GM21786 (cell line): ENCODE results near the gene MRPL28.
"Not testable (repeated sequence)": the region's sequence is repeated elsewhere in the genome, so short reads cannot be mapped to it uniquely, and the experiment has no call there.

Experiments used
- ATAC-seq: cut with Tn5 transposase; IDR thresholded peaks from one replicate; pipeline ENCODE4 v1.9.1; 2021; ENCODE audit not compliant: unreplicated experiment

The MRPL28 gene

DNA sequence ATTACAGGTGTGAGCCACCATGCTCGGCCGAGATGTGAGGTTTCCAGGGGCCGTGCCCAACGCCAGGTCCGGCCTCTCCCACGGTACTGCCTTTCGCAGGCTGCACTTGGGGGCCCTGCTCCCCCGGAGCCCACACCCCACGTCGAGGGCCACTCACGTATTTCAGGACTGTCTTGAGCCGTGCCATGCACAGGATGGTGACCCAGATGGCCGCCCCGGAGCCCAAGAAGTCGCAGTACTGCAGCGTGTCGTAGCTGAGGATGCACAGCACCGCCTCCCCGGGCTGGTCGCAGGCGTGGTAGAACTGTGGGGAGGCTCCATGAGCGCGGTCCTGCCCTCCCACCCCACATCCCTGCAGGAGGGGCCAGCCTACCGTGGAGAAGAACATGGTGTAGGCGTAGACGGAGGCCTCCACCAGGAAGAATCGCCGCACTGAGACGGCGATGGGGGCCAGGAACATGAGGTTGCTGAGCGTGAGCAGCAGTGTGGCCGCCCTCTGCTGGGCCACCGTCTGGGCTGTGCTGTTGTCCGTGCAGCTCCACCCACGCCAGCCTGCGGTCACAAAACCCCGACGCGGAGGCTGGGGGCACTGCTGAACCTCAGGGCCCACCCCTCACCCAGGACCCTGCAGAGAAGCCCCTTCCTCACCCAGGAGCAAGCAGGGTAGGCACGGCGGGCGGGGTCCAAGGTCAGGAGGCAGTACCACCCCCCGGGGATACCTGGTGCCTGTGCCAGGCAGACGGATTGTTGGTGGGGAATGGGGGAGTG lies 3.7 kb upstream of the MRPL28 start:
- no peak for ATAC-seq

DNA sequence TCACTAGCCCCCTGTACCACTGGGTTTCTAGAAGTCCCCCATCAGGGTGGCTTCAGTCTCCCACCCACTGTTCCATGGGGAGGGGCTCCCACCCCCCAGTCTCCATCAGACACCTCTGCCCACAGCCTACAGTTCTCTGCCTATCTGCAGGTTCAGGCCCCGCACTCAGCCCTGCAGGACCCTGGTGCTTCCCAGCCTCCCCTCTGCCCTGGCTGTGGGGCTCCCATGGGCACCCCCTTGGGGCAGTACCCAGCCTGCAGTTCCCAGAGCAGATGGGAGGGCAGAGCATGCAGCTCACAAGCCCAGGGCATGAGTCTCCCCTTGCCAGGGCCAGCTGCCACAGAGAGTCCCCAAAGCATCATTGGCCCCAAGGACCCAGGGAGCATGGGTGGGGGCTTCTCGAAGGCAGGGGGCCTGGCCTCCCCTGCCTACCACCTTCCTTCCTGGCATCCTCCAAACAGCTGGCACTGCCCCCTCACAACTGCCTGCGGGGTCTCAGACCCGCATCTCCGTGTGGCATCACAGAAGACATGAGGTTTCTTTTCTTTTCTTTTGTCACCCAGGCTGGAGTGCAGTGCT lies 2.8 kb upstream of the MRPL28 start:
- ATAC-seq: no peak

DNA sequence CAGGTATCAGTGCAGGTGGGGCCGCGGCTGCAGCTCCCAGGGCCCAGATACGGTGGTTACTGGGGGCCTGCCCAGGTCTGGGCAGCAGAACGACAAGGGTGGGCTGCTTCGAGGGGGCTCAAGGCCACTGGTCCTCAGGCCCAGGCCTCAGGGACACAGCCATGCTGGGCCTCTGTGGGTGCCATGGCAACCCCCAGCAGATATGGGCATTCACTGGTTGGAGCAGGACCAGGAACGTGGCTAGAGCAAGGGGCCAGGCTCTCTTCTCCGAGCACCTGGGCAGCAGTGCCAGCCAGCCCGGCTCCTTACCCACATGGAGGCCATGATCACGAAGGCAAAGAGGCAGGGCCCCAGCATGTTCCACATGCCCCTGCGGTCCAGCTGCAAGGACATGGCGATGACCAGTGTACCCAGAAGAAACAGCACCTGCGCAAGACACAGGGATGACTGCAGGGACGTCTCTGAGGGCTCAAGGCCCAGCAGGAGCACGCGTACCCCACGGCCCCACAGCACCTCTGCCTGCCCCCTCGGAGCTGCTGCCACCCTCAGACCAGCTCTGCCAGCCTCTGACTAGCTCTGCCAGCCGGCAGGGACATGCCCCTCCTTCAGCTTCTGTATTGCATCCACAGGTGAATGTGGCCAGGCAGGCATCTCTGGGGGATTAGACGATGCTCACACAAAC lies 2.1 kb upstream of the MRPL28 start:
- no peak for ATAC-seq

DNA sequence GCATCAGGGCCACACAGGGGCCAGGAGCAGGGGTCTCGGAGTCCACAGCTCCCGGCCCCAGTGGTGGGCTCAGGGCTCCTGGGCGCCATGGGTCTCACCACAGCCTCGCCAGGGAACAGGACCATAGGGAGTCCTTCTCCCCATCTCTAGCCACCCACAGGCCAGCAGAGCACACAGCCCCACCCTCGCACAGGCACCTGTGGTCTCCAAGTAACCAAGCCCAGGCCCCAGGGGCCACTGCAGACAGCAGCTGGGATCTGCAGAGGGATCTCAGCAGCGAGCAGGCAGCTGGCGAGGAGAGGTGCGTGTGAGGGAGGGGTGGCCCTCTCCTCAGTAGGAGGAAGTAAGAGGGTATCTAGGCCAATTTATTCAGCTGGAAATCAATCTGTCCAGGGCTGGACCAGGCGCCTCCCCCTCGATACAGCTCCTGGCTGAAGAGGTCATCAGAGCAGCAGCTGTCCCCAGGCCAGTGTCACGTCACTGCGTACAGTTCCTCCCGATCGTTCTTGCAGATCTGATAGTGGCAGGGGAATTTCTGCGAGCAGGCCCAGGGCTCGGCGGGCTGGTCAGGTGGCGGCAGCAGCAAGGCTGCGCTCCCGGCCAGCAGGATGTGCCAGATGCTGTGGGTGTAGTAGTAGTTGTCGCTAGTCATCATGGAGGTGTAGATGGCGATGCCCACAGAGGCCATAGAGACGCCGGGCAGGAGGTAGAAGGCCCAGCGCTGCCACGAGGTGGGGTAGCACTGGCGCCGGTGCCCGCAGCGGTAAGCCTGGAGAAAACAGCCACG lies 1.4 kb upstream of the MRPL28 start:
- ATAC-seq: no peak

DNA sequence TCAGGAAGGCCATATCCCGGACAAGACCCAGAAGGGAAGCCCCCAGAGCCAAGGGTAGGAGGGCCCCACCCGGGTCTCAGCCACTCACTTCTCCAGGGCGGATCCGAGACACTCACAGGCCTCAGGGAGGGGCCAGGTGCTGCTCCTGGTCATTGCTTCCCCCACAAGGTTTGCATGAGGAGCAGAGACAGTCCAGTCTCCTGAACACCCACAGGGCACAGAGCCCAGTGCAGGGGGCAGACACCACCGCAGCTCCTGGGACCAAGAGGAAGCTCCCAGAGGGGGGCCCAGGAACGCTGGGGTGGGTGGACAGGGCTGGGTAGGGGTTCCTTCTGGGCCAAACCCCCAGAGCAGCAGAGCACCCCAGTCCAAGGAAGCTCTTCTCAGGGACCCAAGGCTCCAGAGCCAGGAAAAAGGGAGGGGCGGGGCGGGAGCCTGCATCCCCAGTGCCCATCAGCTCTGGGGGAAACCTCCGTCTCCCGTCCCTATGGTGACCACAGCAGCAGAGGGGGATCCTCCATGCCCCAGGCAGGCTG lies 709 bp upstream of the MRPL28 start:
- no peak for ATAC-seq

- no peak for ATAC-seq
Measured at GRCh38 chr16:369866-370436, 387 bp downstream of the MRPL28 start.

GRCh38 chr16:369275-369865 lies 968 bp downstream of the MRPL28 start:
- ATAC-seq: no peak

- ATAC-seq: no peak
Measured at GRCh38 chr16:368388-369158, 1.8 kb downstream of the MRPL28 start.

GRCh38 chr16:367333-367903 lies 2.9 kb downstream of the MRPL28 start:
- no peak for ATAC-seq

DNA sequence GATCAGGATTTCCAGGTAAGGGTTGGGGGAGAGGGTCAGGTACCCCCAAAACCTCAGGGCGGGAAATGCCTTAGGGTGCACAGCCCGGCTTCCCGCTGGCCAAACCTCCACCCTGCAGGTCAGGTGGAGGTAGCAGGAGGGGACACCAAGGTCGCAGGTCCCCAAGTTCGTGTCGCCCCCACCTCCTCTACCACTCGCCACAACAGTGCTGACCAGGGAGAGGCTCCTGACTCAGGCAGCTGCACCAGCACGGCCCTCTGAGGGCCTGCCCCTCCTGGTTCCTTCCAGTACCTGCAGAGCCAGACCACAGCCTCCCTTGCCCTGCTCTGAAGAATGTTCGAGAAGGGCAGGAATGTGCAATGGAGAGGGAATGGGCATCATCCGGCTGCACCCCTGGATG lies 3.9 kb downstream of the MRPL28 start:
- ATAC-seq: no peak

- no peak for ATAC-seq
Measured at GRCh38 chr16:364595-365491, 5.5 kb downstream of the MRPL28 start.

GRCh38 chr16:363766-364490 lies 6.4 kb downstream of the MRPL28 start:
- ATAC-seq: no peak

DNA sequence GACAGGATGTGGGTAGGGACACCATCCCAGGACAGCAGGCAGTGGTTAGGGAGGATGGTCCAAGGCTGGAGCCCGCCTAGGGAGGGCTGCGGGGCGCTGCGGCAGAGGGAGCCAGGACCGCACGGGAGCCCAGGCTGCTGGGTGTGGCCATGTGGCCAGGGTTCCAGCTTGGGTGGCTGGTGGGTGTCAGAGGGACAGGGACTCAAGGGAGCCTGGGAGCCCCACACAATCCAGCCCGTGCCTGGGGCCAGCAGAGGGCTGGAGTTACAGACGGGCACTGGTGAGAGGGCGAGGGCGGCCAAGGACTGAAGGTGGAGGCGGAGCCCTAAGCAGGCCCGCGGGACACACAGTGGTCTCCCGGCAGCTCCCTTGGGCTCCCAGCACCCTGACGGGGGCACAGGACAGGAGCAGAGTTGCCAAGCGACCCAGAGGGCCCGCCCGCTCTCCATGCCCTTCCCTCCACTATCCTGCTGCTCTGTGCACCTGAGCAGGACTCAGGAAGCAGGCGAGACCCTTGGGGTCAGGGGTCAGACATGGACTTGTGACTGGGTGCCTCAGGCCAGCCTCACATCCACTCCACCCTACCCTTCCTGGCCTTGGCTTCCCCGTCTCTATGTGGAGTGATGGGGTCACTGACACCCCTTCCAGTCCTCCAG lies 7.1 kb downstream of the MRPL28 start:
- no peak for ATAC-seq

DNA sequence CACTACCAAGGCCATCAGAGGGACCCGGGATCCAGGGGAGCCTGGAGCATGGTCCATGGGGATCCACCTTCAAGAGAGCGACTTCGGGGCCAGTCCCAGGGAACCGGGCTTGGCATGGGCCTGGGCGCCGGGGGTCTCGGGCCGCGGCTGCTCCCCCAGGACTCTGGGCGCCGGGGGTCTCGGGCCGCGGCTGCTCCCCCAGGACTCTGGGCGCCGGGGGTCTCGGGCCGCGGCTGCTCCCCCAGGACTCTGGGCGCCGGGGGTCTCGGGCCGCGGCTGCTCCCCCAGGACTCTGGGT lies 7.7 kb downstream of the MRPL28 start:
- ATAC-seq: not testable (repeated sequence)

DNA sequence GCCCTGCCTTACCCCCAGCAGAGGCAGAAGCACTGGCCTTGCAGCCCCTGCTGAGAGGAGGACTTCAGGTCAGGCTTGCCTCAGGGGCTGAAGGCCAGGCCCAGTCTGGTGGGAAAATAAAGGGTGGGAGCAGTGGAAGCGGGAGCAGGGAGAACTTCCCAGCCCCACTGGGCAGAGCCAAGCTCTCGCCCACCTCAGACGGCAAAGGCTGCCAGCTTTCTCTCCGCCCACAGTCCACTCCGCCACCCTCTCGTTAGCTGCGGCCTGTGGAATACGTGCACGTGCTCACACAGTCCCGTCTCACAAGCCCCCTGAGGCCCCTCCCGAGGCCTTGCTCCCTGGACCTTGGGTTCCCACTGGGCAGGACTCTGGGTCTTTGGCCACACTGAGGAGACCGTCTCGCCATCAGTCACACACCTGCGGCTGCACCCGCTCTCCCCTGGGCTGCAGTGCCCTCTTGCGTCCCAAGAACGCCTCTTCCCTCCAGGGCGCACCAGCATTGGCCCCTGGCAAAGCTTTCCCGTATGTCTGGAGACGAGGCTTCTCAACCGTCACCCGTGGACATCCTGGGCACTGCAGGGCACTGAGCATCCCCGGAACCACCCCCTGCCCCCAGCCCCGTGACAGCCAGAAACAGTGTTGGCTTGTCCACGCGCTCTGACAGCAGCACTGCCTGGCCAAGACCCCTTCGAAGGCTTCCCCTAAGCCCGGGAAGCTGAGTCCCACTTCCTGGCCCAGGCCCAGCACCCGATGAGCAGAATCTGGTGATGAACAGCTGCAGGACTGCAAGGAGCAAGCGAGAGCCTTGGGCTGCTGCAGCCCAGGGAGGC lies 8.3 kb downstream of the MRPL28 start:
- no peak for ATAC-seq

DNA sequence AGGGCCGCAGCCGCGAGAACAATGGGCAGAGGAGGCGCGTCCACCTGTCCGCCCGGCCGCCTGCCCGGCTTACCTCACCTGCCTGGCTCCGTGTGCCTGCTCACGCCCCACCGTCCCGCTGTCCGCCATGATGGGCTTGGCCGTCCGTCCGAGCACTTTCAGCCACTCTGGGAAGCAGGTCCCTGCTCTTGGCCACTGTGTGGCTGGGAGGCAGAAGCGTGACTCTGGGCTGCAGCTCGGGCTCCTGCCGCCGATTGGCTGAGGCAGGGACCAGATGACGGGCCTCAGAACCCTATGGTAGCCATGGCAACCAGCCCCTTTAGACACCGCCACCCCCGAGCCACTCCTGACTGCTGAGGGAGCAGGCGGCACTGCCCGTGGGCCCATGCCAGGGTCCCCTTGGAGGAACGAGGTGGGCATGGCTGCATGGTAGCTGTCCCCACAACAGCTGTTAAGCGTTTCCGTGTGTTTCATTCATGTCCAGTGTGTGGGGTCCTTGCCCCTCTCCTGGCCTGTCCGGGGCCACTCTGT lies 8.9 kb downstream of the MRPL28 start:
- ATAC-seq: no peak
